Measurements from ENCODE around the gene NR1D1. TPM values are rescaled to one million over a fixed set of nuclear protein-coding genes. Genes with fewer than 3 reads are reported as not detected.

NR1D1 gene
- total RNA-seq, 1 donor from 2014 or later: 5.5 TPM

DNA sequence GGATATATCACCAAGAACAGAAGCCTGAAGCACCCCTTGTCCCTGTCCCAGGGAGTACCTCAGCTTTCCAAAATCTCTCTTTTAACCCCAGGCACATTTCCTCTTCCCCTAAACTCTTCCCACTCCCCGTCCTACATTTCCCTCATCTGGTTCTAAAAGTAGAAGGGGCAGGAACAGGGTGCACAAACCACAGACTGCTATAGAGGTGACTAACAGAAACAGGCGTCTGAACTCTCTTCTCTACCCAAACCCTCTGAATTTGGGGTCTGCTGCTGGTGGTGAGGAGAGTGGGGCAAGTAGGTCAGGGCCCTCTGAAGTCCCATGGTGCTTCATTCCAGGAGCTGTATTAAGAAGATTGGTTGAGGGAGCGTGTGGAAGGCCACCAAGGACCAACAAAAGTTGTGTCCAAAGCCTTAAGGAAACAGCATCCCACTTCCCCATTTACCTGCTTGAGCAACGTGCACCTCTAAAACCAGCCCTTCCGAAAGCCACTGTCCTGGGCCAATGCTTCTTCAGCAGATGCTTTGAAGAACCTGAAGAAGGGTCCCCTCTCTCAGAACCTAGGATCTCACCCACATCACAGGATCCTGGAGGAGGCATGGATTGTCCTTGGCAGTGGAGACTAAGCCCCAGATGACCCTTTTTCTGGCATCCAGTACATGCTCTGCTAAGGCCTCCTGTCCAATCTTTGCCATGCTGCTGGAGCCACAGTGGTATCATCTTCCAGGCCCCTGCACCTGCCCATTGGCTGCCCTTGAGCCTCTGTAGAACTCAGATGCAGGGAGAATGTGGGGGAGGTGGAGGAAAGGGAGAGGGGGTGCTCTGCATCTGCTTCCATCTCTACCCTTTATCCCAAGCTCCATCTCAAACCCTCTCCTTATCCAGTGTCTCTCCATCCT, 5.7 kb upstream of the NR1D1 start:
- POLR2A ChIA-PET: interaction anchor here (0.6 to 1.0 kb wide), 3 partner anchors 10 to 78 kb away, joined by 5 to 14 read pairs (median 6); no protein-coding TSS in a partner anchor

DNA sequence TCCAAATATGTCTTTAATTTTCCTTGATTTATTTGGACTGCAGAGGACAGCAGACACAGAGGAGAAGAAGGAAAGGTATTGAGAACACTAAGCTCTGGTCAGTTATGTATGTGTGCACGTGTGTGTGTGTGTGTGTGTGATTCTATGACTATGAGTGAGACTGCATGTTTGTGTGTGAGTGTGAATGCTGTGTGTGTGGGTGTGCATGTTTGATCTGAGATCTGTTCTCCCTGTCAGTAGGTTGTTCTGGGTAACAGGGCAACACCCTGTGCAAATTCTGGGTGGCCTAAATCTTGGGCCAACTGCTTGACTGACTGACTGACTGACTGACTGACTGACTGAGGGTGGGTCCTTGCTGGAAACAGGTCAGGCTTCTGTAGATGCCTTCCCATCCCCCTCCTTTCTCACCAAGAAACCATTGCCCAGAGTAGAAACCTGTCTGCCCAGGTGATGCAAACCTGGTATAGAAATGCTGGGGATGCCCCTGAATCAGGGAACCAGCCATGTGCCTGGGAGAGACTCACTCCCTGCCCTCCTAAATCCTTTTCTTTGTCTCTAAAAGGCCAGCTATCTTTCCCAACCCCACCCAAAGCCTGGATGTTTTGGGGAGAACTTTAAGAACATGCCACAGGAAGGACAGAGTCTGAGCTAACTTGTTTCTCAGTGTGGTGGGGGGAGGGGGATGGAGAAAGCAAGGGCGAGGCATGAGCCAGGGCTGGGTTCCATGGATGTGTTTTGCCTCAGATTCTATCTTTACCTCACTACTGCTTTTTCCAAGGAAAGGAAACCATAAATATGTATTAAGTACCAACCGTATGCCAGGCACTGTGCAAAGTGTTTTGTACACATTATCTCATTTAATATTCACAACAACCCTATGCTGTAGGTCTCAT, 4.5 kb upstream of the NR1D1 start:
- CTCF ChIA-PET: interaction anchor here (1.3 kb wide), 1 partner anchor 29 kb away, joined by 5 read pairs; no protein-coding TSS in a partner anchor
- no peaks in the 10 kb centered on the region for H3K36me3 Mint-ChIP-seq (ENCODE audit: low read depth)
- H3K4me1 Mint-ChIP-seq: peaks cover 58% of the 10 kb centered on the region
- H3K9me3 Mint-ChIP-seq: no peaks in the 10 kb centered on the region
- intact Hi-C loops (cut with micrococcal nuclease): no loop called here
- ATAC-seq (ENCODE audit: low read depth) (no peak), DNase-seq (no peak)
- TF ChIP-seq, protein P1, sequence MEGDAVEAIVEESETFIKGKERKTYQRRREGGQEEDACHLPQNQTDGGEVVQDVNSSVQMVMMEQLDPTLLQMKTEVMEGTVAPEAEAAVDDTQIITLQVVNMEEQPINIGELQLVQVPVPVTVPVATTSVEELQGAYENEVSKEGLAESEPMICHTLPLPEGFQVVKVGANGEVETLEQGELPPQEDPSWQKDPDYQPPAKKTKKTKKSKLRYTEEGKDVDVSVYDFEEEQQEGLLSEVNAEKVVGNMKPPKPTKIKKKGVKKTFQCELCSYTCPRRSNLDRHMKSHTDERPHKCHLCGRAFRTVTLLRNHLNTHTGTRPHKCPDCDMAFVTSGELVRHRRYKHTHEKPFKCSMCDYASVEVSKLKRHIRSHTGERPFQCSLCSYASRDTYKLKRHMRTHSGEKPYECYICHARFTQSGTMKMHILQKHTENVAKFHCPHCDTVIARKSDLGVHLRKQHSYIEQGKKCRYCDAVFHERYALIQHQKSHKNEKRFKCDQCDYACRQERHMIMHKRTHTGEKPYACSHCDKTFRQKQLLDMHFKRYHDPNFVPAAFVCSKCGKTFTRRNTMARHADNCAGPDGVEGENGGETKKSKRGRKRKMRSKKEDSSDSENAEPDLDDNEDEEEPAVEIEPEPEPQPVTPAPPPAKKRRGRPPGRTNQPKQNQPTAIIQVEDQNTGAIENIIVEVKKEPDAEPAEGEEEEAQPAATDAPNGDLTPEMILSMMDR (IDR thresholded peaks at IDR 0.05): no peak
- H3K4me3 Mint-ChIP-seq: no peak overlapping the region
- no peak overlapping the region for H3K27ac Mint-ChIP-seq
- no peaks in the 10 kb centered on the region for H3K27me3 Mint-ChIP-seq
- POLR2A ChIA-PET: interaction anchor here (0.6 kb wide), 1 partner anchor 330 kb away, joined by 4 read pairs; no protein-coding TSS in a partner anchor

More for the DNA sequence above, 5.7 kb upstream of the NR1D1 start:
- no peak overlapping the region for H3K4me3 Mint-ChIP-seq
- DNase-seq (no peak), ATAC-seq (ENCODE audit: low read depth) (no peak)
- TF ChIP-seq, protein P1 (IDR thresholded peaks at IDR 0.05): no peak
- H3K9me3 Mint-ChIP-seq: no peaks in the 10 kb centered on the region
- no peak overlapping the region for H3K27ac Mint-ChIP-seq
- CTCF ChIA-PET: interaction anchor here (1.3 to 1.5 kb wide), 2 partner anchors 20 to 31 kb away, joined by 4 to 5 read pairs; no protein-coding TSS in a partner anchor
- H3K4me1 Mint-ChIP-seq: peaks cover 57% of the 10 kb centered on the region
- intact Hi-C loops (cut with micrococcal nuclease): no loop called here
- no peaks in the 10 kb centered on the region for H3K27me3 Mint-ChIP-seq
- no peaks in the 10 kb centered on the region for H3K36me3 Mint-ChIP-seq (ENCODE audit: low read depth)

DNA sequence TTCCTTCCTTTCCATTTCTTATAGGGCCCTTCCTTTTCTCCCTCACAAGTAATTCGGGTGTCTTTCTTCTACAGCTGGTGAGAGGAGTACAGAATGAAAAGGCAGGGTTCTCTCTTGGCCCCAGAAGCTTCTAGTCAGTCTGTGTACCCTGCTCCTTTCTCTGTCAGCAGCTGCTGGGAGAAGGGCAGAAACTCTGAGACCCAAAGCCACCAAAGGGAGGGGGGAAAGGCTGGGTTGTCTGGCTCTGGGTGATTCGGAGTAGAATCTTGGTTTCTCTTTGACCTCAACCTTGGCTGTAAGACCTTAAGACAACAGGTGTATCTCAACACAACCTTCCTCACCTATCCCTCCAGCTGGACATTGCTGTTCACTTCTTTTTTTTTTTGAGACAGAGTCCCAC, 3.3 kb upstream of the NR1D1 start:
- TF ChIP-seq, protein P1 (IDR thresholded peaks at IDR 0.05): no peak
- DNase-seq (no peak), ATAC-seq (ENCODE audit: low read depth) (no peak)
- Mint-ChIP-seq H3K4me1 (peaks cover 62% of the 10 kb centered on the region), H3K4me3 (no peak overlapping the region), H3K9me3 (no peaks in the 10 kb centered on the region), H3K36me3 (ENCODE audit: low read depth) (no peaks in the 10 kb centered on the region), H3K27ac (no peak overlapping the region), H3K27me3 (no peaks in the 10 kb centered on the region)
- CTCF ChIA-PET: interaction anchor here (1.5 to 2.3 kb wide), 3 partner anchors 7 to 18 kb away, joined by 4 to 8 read pairs (median 6); no protein-coding TSS in a partner anchor
- POLR2A ChIA-PET: interaction anchor here (1.5 kb wide), 1 partner anchor 10 kb away, joined by 6 read pairs; no protein-coding TSS in a partner anchor
- intact Hi-C loops (cut with micrococcal nuclease): no loop called here

DNA sequence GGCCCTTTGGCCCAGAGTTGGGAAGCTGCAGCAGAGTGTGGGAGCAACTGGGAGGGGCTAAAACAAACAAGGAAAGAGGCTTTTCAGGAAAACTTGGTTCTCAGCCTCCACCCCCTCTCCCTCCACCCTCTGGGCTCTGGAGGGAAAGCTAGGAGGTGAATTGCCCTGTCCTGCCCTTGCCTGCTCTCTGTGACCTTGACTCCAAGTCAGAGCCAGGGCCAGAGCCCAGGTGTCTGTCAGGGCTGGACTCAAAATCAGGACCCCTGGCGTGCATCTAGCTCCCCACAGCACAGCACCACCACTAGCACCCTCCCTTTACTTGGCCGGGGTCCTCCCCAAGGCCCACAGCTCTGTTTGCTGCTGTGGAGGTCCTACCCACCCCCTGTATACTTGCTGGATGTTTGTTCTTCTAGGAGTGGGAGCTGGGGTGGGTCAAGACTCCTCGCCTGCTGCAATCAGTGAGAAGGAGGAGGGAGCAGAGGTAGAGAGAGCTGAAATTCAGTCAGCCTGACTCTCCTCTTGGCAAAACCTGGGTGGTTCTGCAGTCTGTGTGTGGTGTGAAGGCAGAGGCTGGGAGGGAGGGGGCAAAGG, 2.8 kb upstream of the NR1D1 start:
- TF ChIP-seq, protein P1 (IDR thresholded peaks at IDR 0.05): no peak
- no peak overlapping the region for H3K4me3 Mint-ChIP-seq
- ChIA-PET CTCF (interaction anchor here (1.5 to 2.3 kb wide), 3 partner anchors 8 to 17 kb away, joined by 4 to 8 read pairs (median 6); no protein-coding TSS in a partner anchor), POLR2A (interaction anchor here (1.5 kb wide), 1 partner anchor 10 kb away, joined by 6 read pairs; no protein-coding TSS in a partner anchor)
- no peak overlapping the region for H3K27ac Mint-ChIP-seq
- no peak for DNase-seq
- H3K9me3 Mint-ChIP-seq: no peaks in the 10 kb centered on the region
- no peaks in the 10 kb centered on the region for H3K27me3 Mint-ChIP-seq
- ATAC-seq (ENCODE audit: low read depth): no peak
- peaks cover 62% of the 10 kb centered on the region for H3K4me1 Mint-ChIP-seq
- H3K36me3 Mint-ChIP-seq (ENCODE audit: low read depth): no peaks in the 10 kb centered on the region
- intact Hi-C loops (cut with micrococcal nuclease): no loop called here

All from activated B cell treated with CpG ODN at 0.5 μM for 24 hours (primary cell).